Breast epithelium (tissue), 4 donors: ENCODE data around the gene FAAH2. TPM values are rescaled to one million over a fixed set of nuclear protein-coding genes. Genes with fewer than 3 reads are reported as not detected.

Source experiments
- DNase-seq, 2 donors: peaks; one replicate each; pipeline ENCODE4 v3.0.0-alpha.2; 2019; ENCODE audit warnings: low spot score in 2 of 2
- H3K27ac ChIP-seq, 2 donors: fragments of 200-600 bp; sonication (generic) in 1 of 2; one replicate each; pipeline ENCODE4 v1.5.1; 2016 to 2019; ENCODE audit warnings: mild to moderate bottlenecking in 1 of 2
- H3K27me3 ChIP-seq, 2 donors: fragments of 200-600 bp; sonication (generic) in 1 of 2; one replicate each; pipeline versions ENCODE4 v1.5.1 to v1.6.0; 2017 to 2019; ENCODE audit warnings: control low read depth in 1 of 2, mild to moderate bottlenecking in 1 of 2
- H3K36me3 ChIP-seq: fragments of 200-600 bp; one replicate; pipeline ENCODE4 v1.5.1; 2019
- H3K4me1 ChIP-seq, 2 donors: fragments of 200-600 bp; sonication (generic); one replicate each; pipeline ENCODE4 v1.5.1; 2016 to 2019; ENCODE audit warnings: control low read depth in 1 of 2
- H3K4me3 ChIP-seq, 3 donors: fragments of 200-600 bp; sonication (generic); 1 replicate in 2 of 3; 2 replicates in 1 of 3; pipeline ENCODE4 v1.5.1; 2016 to 2019; ENCODE audit warnings: mild to moderate bottlenecking in 3 of 3, moderate library complexity in 2 of 3
- H3K9me3 ChIP-seq, 2 donors: fragments of 200-600 bp; sonication (generic) in 1 of 2; one replicate each; pipeline ENCODE4 v1.5.1; 2016 to 2019; ENCODE audit warnings: control low read depth in 1 of 2
- intact Hi-C: fragments of 100-400 bp; cut with DNase I; formaldehyde crosslinking; loops from one replicate; pipeline ENCODE4 v1.15.1; 2023; ENCODE audit warnings: low total_unique reads
- total RNA-seq, 3 donors: library from RNA; depleted of rRNA; stranded (reverse); fragments of >200 nt; gene quantifications; one replicate each; pipeline ENCODE4 v1.1.0, GENCODE V29; 2016
- TF ChIP-seq, protein P1 (sequence below), 3 donors: fragments of 450-650 bp; IDR thresholded peaks; one replicate each; pipeline ENCODE4 v1.5.1; 2016 to 2017; ENCODE audit warnings: antibody characterized with exemption in 3 of 3, mild to moderate bottlenecking in 3 of 3, moderate library complexity in 3 of 3

FAAH2 gene
- total RNA-seq, 3 donors from 2014 or later: 0.64 to 52.7 (median 30.2) TPM

DNA sequence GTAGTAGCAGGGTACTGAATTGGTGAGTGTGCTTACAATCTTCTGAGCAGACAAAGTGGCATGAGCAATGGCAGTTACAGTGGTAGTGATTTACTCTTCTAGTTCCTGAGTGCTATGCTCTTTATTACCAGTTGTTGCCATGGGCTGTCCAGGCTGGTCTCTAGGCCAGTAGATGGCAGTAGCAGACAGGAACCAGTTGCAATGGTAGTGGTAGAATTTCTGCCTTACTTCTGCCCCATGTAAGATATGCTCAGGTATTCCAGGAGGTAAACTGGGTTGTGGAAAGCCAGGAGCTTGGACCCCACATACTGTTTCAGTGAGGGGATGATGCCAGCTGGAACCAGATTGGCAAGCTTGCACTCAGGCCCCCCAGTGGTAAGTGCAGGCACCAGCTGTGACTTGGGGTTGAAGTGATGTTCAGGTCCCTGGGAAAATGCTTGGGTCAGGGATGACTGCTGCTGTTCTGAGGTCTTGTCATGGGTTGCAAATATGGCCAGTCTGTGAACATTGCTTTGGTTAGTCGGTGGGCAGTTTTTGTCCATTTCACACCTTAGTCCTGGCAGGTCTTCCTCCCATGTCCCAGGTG lies 242.3 kb downstream of the FAAH2 start:
- intact Hi-C loops: no loop called here
- peaks cover 0 to 7% of the 10 kb centered on the region in 2 donors for H3K9me3 ChIP-seq
- no peaks in the 10 kb centered on the region for H3K4me1 ChIP-seq
- no peak overlapping the region for H3K4me3 ChIP-seq
- no peak for DNase-seq
- H3K27me3 ChIP-seq: no peaks in the 10 kb centered on the region
- H3K36me3 ChIP-seq: no peaks in the 10 kb centered on the region
- H3K27ac ChIP-seq: no peak overlapping the region
- TF ChIP-seq, protein P1, sequence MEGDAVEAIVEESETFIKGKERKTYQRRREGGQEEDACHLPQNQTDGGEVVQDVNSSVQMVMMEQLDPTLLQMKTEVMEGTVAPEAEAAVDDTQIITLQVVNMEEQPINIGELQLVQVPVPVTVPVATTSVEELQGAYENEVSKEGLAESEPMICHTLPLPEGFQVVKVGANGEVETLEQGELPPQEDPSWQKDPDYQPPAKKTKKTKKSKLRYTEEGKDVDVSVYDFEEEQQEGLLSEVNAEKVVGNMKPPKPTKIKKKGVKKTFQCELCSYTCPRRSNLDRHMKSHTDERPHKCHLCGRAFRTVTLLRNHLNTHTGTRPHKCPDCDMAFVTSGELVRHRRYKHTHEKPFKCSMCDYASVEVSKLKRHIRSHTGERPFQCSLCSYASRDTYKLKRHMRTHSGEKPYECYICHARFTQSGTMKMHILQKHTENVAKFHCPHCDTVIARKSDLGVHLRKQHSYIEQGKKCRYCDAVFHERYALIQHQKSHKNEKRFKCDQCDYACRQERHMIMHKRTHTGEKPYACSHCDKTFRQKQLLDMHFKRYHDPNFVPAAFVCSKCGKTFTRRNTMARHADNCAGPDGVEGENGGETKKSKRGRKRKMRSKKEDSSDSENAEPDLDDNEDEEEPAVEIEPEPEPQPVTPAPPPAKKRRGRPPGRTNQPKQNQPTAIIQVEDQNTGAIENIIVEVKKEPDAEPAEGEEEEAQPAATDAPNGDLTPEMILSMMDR (IDR thresholded peaks at IDR 0.05): no peak

Other genes starting within 250 kb of the FAAH2 start
- 10 to 100 TPM in 2 of 3 donors, 1 to 10 TPM in 1; 7.3 to 10.8 (median 10.6) TPM for gene SPIN2B, start 165.2 kb upstream of the FAAH2 start, total RNA-seq
- gene SPIN2A, start 149.3 kb upstream of the FAAH2 start, total RNA-seq: 1 to 10 TPM in 1 of 3 donors, under 1 TPM in 2; 0.32 to 1.3 (median 0.73) TPM